H1 (cell line): ENCODE results near the gene ADAMTS4. TPM values are rescaled to one million over a fixed set of nuclear protein-coding genes. Genes with fewer than 3 reads are reported as not detected.

Experiments
- CTCF ChIA-PET: fragments of 300-600 bp; sonication (Branson Sonifier 250); formaldehyde crosslinking; loops from one replicate; lab custom pipeline; 2021; ENCODE audit not compliant: partially characterized antibody; lab: Charles Lee
- POLR2A ChIA-PET: fragments of 300-600 bp; sonication (Branson Sonifier 250); formaldehyde crosslinking; loops from one replicate; lab custom pipeline; 2021; ENCODE audit warnings: inconsistent platforms; ENCODE audit not compliant: partially characterized antibody; lab: Charles Lee
- DNase-seq, 2 experiments: peaks; one replicate each; pipeline versions ENCODE4 v3.0.0 to v3.0.0-alpha.2; 2010 to 2022; ENCODE audit warnings: low spot score in 2 of 2, low read depth in 1 of 2, mixed read lengths in 1 of 2
- FAIRE-seq: peaks from 2 replicates; lab custom pipeline; 2011; peaks lifted over from hg19 to GRCh38; lab: Jason Lieb, UNC
- H2AFZ ChIP-seq: 2 replicates; pipeline ENCODE4 v1.8.1; 2012; ENCODE audit warnings: low read length, inconsistent platforms
- H2AK5ac ChIP-seq: 2 replicates; pipeline ENCODE4 v1.6.1; 2013; ENCODE audit warnings: low read depth, low read length
- H2BK120ac ChIP-seq: replicated peaks from 2 replicates; pipeline ENCODE3; 2013; ENCODE audit warnings: low read depth, low read length, inconsistent platforms
- H2BK12ac ChIP-seq: 2 replicates; pipeline ENCODE4 v1.6.1; 2013; ENCODE audit warnings: low read depth, low read length
- H2BK15ac ChIP-seq: 2 replicates; pipeline ENCODE4 v1.6.1; 2013; ENCODE audit warnings: low read length
- H2BK20ac ChIP-seq: 2 replicates; pipeline ENCODE4 v1.6.1; 2013; ENCODE audit warnings: low read length
- H2BK5ac ChIP-seq: 2 replicates; pipeline ENCODE4 v1.6.1; 2013; ENCODE audit warnings: low read depth, low read length
- H3K14ac ChIP-seq: 2 replicates; pipeline ENCODE4 v1.6.1; 2013; ENCODE audit warnings: inconsistent platforms; ENCODE audit not compliant: insufficient read length
- H3K18ac ChIP-seq: 2 replicates; pipeline ENCODE4 v1.6.1; 2013; ENCODE audit warnings: low read length; ENCODE audit errors: extremely low read depth
- H3K23ac ChIP-seq: 2 replicates; pipeline ENCODE4 v1.6.1; 2013; ENCODE audit warnings: inconsistent platforms; ENCODE audit not compliant: insufficient read length
- H3K23me2 ChIP-seq: 2 replicates; pipeline ENCODE4 v1.6.1; 2013; ENCODE audit warnings: low read depth, low read length
- H3K27ac ChIP-seq: 2 replicates; pipeline ENCODE4 v1.6.1; 2011; ENCODE audit warnings: low read depth, low read length, inconsistent platforms
- H3K27me3 ChIP-seq, 4 experiments: replicated peaks in 1 of 4; 1 replicate in 1 of 4; 2 replicates in 3 of 4; pipeline versions ENCODE4 v1.6.1 to v1.8.1; 2011 to 2013; ENCODE audit warnings: low read length in 3 of 4, mild to moderate bottlenecking in 3 of 4, inconsistent platforms in 2 of 4, mixed read lengths in 2 of 4, moderate library complexity in 1 of 4; ENCODE audit not compliant: control insufficient read depth in 3 of 4, insufficient read depth in 3 of 4; ENCODE audit errors: extremely low read depth in 1 of 4
- H3K36me3 ChIP-seq, 4 experiments: 2 replicates each; pipeline versions ENCODE4 v1.6.1 to v1.8.1; 2011 to 2013; ENCODE audit warnings: mild to moderate bottlenecking in 4 of 4, low read length in 3 of 4, moderate library complexity in 2 of 4, control low read depth in 1 of 4, inconsistent platforms in 1 of 4; ENCODE audit not compliant: insufficient read depth in 4 of 4, control insufficient read depth in 2 of 4
- H3K4ac ChIP-seq: replicated peaks from 2 replicates; pipeline ENCODE3; 2013; ENCODE audit warnings: low read length, low read depth, mixed read lengths, inconsistent platforms; ENCODE audit not compliant: insufficient read length
- H3K4me1 ChIP-seq, 4 experiments: replicated peaks in 1 of 4; 1 replicate in 1 of 4; 2 replicates in 3 of 4; pipeline versions ENCODE4 v1.6.1 to v1.8.1; 2011 to 2013; ENCODE audit warnings: low read length in 3 of 4, inconsistent platforms in 2 of 4, mixed read lengths in 1 of 4; ENCODE audit not compliant: insufficient read depth in 4 of 4, control insufficient read depth in 3 of 4
- H3K4me2 ChIP-seq, 2 experiments: 2 replicates each; pipeline versions ENCODE4 v1.6.1 to v1.8.1; 2011 to 2013; ENCODE audit warnings: low read depth in 2 of 2, low read length in 2 of 2, control low read depth in 1 of 2, inconsistent platforms in 1 of 2, mild to moderate bottlenecking in 1 of 2; ENCODE audit not compliant: insufficient read depth in 1 of 2
- H3K4me3 ChIP-seq, 4 experiments: fragments of 200-600, 300-600 bp in 1 of 4; sonication (generic), shearing (Covaris generic), sonication (Bioruptor Twin) in 1 of 4; 2 replicates each; pipeline versions ENCODE4 v1.5.1 to v1.8.1; 2011 to 2016; ENCODE audit warnings: low read length in 4 of 4, low read depth in 3 of 4, control low read depth in 2 of 4, inconsistent platforms in 2 of 4, mild to moderate bottlenecking in 2 of 4, mixed read lengths in 1 of 4, moderate library complexity in 1 of 4; ENCODE audit not compliant: insufficient read depth in 2 of 4; ENCODE audit errors: extremely low read depth in 1 of 4
- H3K56ac ChIP-seq: replicated peaks from 2 replicates; pipeline ENCODE3; 2013; ENCODE audit warnings: low read depth, mild to moderate bottlenecking, mixed read lengths, low read length, inconsistent platforms; ENCODE audit not compliant: insufficient read length
- H3K79me1 ChIP-seq: 2 replicates; pipeline ENCODE4 v1.6.1; 2013; ENCODE audit warnings: low read depth, low read length, control low read depth
- H3K79me2 ChIP-seq, 2 experiments: 2 replicates each; pipeline versions ENCODE4 v1.6.1 to v1.8.1; 2012 to 2013; ENCODE audit warnings: low read length in 2 of 2, mild to moderate bottlenecking in 2 of 2, inconsistent platforms in 1 of 2; ENCODE audit not compliant: insufficient read depth in 2 of 2, control insufficient read depth in 1 of 2
- H3K9ac ChIP-seq, 4 experiments: replicated peaks in 1 of 4; 1 replicate in 1 of 4; 2 replicates in 3 of 4; pipeline versions ENCODE4 v1.6.1 to v1.8.1; 2011 to 2013; ENCODE audit warnings: low read depth in 3 of 4, low read length in 3 of 4, control low read depth in 2 of 4, mild to moderate bottlenecking in 2 of 4, moderate library complexity in 2 of 4, inconsistent platforms in 1 of 4; ENCODE audit errors: extremely low read depth in 1 of 4
- H3K9me3 ChIP-seq, 2 experiments: 2 replicates each; pipeline versions ENCODE4 v1.6.1 to v1.8.1; 2012 to 2013; ENCODE audit warnings: mild to moderate bottlenecking in 2 of 2, moderate library complexity in 2 of 2, control low read depth in 1 of 2, inconsistent platforms in 1 of 2, low read depth in 1 of 2, low read length in 1 of 2, mixed read lengths in 1 of 2; ENCODE audit not compliant: insufficient read depth in 2 of 2
- H4K20me1 ChIP-seq, 2 experiments: replicated peaks in 1 of 2; 2 replicates each; pipeline versions ENCODE3 to v1.8.1; 2011 to 2013; ENCODE audit warnings: inconsistent platforms in 2 of 2, low read length in 2 of 2, mild to moderate bottlenecking in 1 of 2; ENCODE audit not compliant: insufficient read depth in 2 of 2, control insufficient read depth in 1 of 2
- H4K5ac ChIP-seq: 2 replicates; pipeline ENCODE4 v1.6.1; 2013; ENCODE audit warnings: low read length, low read depth, mixed read lengths, inconsistent platforms; ENCODE audit not compliant: insufficient read length
- H4K8ac ChIP-seq: 2 replicates; pipeline ENCODE4 v1.8.0; 2013; ENCODE audit warnings: mild to moderate bottlenecking, moderate library complexity, low read length, inconsistent platforms; ENCODE audit not compliant: insufficient read depth; ENCODE audit errors: extremely low read depth
- H4K91ac ChIP-seq: replicated peaks from 2 replicates; pipeline ENCODE3; 2013; ENCODE audit warnings: low read length, mixed read lengths, inconsistent platforms; ENCODE audit not compliant: insufficient read length
- CTBP2 ChIP-seq: IDR thresholded peaks from 2 replicates; pipeline ENCODE4 v1.7.0; 2011; ENCODE audit warnings: borderline replicate concordance, mild to moderate bottlenecking, moderate library complexity, mixed read lengths, low read length; ENCODE audit not compliant: insufficient read depth, insufficient read length
- EP300 ChIP-seq, 2 experiments: IDR thresholded peaks; 1 replicate in 1 of 2; 2 replicates in 1 of 2; pipeline ENCODE4 v1.6.1; 2011 to 2012; ENCODE audit warnings: low read depth in 2 of 2, low read length in 2 of 2, mild to moderate bottlenecking in 2 of 2, borderline replicate concordance in 1 of 2, inconsistent platforms in 1 of 2, moderate library complexity in 1 of 2
- JUN ChIP-seq: IDR thresholded peaks from 2 replicates; pipeline ENCODE4 v1.6.1; 2011; ENCODE audit warnings: low read depth, mild to moderate bottlenecking, improper control_type of control experiment, low read length
- WGBS, 2 experiments: shearing (Covaris generic) in 1 of 2; methylation state at CpG; one replicate each; pipeline versions ENCODE4 v1.1.6 to v1.1.7; 2013 to 2015; ENCODE audit warnings: low lambda C conversion rate in 2 of 2, mixed read lengths in 2 of 2, inconsistent platforms in 1 of 2, low coverage in 1 of 2, missing lambda C conversion rate in 1 of 2; ENCODE audit not compliant: insufficient replicate concordance in 2 of 2, insufficient coverage in 1 of 2, insufficient read length in 1 of 2; ENCODE audit errors: extremely low coverage in 1 of 2, missing lambda C conversion rate in 1 of 2; 5-methylcytosine and 5-hydroxymethylcytosine counted together
- polyA plus RNA-seq, 7 experiments: library from polyadenylated mRNA; depleted of rRNA in 3 of 7; stranded (reverse) in 5 of 7; unstranded in 2 of 7; fragments of >200 nt in 5 of 7; fragments of 200-250 nt in 2 of 7; gene quantifications; 1 replicate in 5 of 7; 2 replicates in 1 of 7; 4 replicates in 1 of 7; pipeline versions ENCODE4 v1.2.1 to v1.2.3, GENCODE V29; 2011 to 2013; ENCODE audit warnings: missing spikeins in 2 of 7, mixed read lengths in 2 of 7
- total RNA-seq: library from RNA; stranded (reverse); fragmentation: NEBNext Ultra II Directional; extraction: Animal tissue kit (Norgen Biotek cat#: 25700); gene quantifications from 2 replicates; pipeline ENCODE4 v1.2.1, GENCODE V29; 2021

ADAMTS4 gene
- total and polyA plus RNA-seq, 2 of the 8 experiments (the other 6 are each of a cell fraction or from before 2014, with no cell fraction given), result 4.6 to 7.2 TPM

GRCh38 chr1:161175771-161176453, 22.9 kb downstream of the ADAMTS4 start:
- Histone ChIP-seq H3K27me3 (no peaks in the 10 kb centered on the region), H4K8ac (no peak overlapping the region; the same call in 1 of the 2 replicates), H3K36me3 (peaks cover 10 to 39% (median 24%) of the 10 kb centered on the region in 4 experiments), H3K14ac (no peak overlapping the region), H3K56ac (no peak overlapping the region), H4K91ac (no peak overlapping the region), H3K4ac (no peak overlapping the region), H2BK5ac (no peak overlapping the region), H4K20me1 (peaks cover 0 to 6% of the 10 kb centered on the region in 2 experiments), H4K5ac (no peak overlapping the region), H3K23me2 (peaks cover 2% of the 10 kb centered on the region; the same call in 1 of the 2 replicates), H3K4me2 (peak overlapping the region; percentile 61 to 93; a peak in 2 of 4 replicates), H2BK20ac (no peak overlapping the region), H3K4me3 (peak overlapping the region in 1 of 4 experiments; percentile 85; a peak in 3 of 8 replicates), H3K23ac (no peak overlapping the region), H2BK15ac (no peak overlapping the region), H3K79me1 (peaks cover 4% of the 10 kb centered on the region), H3K9ac (no peak overlapping the region), H2BK120ac (no peak overlapping the region), H3K27ac (no peak overlapping the region), H2AFZ (no peak overlapping the region), H2AK5ac (no peak overlapping the region), H3K4me1 (peaks cover 0 to 13% (median under 1%) of the 10 kb centered on the region in 4 experiments; a peak in 3 of 7 replicates), H3K9me3 (no peaks in the 10 kb centered on the region), H3K18ac (no peak overlapping the region), H3K79me2 (peaks cover 0 to 4% of the 10 kb centered on the region in 2 experiments; a peak in 1 of 4 replicates), H2BK12ac (no peak overlapping the region)
- 79% methylated on average over 10 of the region's 10 CpGs; no CpG with 5 or more reads in 1 of the 2 experiments for WGBS, 2 experiments
- CTCF ChIA-PET, result interaction anchor here (1.2 to 2.8 kb wide), 4 partner anchors 10 to 50 kb away, joined by 3 to 27 read pairs (median 8); partner anchors contain the start of genes ADAMTS4, PPOX and TOMM40L
- no peak for FAIRE-seq
- DNase-seq, result no peak
- POLR2A ChIA-PET, result interaction anchor here (0.6 to 4.0 kb wide), 14 partner anchors 9 to 146 kb away, joined by 3 to 51 read pairs (median 4); partner anchors contain the start of genes ADAMTS4, APOA2, DEDD and PPOX
- no peak for TF ChIP-seq JUN
- TF ChIP-seq CTBP2, result no peak
- no peak for TF ChIP-seq EP300 (IDR thresholded peaks at IDR 0.05; ENCODE audit: borderline replicate concordance in 1 of 2, low read depth in 2 of 2, low read length in 2 of 2)
